LNCAP (cell line): ENCODE data around the gene CSNK1G3.

ENCODE experiments used
- CTCF ChIP-seq: fragments of 450-650 bp; IDR thresholded peaks from 2 replicates; pipeline ENCODE4 v1.5.1; 2017; ENCODE audit warnings: mild to moderate bottlenecking

Gene CSNK1G3

GRCh38 chr5:123578390-123578789 lies 66.4 kb downstream of the CSNK1G3 start:
- TF ChIP-seq CTCF = no peak

- TF ChIP-seq CTCF = no peak
These were observed 67.4 kb downstream of the CSNK1G3 start for GRCh38 chr5:123579410-123579809.

GRCh38 chr5:123582550-123583285 lies 70.7 kb downstream of the CSNK1G3 start:
- TF ChIP-seq CTCF = no peak

- no peak for TF ChIP-seq CTCF
These were observed 73.9 kb downstream of the CSNK1G3 start for GRCh38 chr5:123585871-123586270.

DNA sequence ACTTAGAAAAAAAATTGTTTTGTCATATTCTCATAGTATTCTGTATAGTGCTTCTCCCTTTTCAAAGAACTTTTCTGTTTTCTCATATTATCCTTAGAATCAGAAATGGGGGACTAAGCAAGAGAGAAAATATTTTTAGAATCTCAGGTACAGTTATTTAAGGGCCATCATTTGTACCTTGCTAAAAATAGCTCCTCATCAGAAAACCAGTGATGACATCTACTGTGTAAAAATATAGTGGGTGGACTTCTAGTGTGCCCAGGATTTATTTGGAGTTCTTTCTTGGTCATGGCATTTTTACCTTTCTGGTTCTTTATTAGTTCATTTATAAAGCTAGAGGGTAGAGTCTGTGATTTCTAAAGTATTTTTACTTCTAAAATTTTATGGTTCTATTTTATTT lies 82.5 kb downstream of the CSNK1G3 start:
- no peak for TF ChIP-seq CTCF

GRCh38 chr5:123597018-123597417 lies 85.0 kb downstream of the CSNK1G3 start:
- TF ChIP-seq CTCF = no peak

DNA sequence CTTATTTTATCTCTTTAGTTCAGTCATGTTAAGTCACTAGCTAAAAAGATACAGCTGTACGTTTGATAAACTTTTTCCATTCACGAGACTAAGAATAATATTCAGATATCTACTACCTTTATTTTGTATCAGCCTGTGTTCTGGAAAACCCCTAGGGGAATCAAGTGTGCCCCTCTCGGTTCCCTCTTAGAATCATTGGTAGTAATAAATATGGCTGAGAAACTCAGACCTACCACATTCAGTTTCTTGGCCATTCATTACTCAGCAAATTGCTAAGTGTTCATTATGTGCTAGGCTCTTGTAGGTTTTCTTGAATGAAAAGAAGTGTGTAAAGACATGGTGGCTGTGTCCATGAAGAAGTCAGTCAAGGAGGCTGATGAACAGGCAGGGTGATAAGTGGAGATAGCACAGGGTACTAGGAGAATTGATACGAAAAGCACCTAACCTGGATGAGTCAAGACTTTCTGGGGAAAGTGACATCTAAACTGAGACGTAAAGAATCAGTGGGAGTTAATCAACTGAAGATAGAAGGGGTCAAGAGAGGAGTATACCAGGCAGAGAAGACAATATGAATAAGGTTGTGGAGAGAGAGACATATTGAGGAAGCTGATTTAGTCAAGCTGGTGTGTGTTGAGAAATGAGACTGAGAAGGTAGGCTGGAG lies 86.2 kb downstream of the CSNK1G3 start:
- no peak for TF ChIP-seq CTCF
